Right renal cortex interstitium (tissue), 3 donors: ENCODE measurements around the gene ULK4. TPM values are rescaled to one million over a fixed set of nuclear protein-coding genes. Genes with fewer than 3 reads are reported as not detected.
"Not testable (repeated sequence)": the region's sequence is repeated elsewhere in the genome, so short reads cannot be mapped to it uniquely, and the experiment has no call there.

Experiments
- DNase-seq, 3 donors: peaks; one replicate each; pipeline ENCODE4 v3.0.0-alpha.2; 2013; ENCODE audit warnings: low read depth in 3 of 3, low spot score in 2 of 3
- polyA plus RNA-seq, 3 donors: library from polyadenylated mRNA; unstranded; fragments of 120-200 nt; gene quantifications; one replicate each; pipeline ENCODE4 v1.2.1, GENCODE V29; 2013; ENCODE audit not compliant: insufficient read length in 3 of 3

The ULK4 gene
- polyA plus RNA-seq, 3 donors: 4.7 to 5.3 (median 4.8) TPM

DNA sequence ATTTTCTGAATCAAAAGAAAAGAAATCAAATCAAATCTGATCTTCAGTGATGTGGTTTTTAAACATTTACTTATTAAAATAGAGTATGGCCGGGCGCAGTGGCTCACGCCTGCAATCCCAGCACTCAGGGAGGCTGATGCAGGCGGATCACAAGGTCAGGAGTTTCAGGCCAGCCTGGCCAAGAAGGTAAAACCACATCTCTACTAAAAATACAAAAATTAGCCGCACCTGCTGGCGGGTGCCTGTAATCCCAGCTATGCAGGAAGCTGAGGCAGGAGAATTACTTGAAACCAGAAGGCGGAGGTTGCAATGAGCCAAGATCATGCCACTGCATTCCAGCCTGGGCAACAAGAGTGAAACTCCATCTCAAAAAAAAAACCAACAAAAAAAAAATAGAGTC lies 169.1 kb downstream of the ULK4 start:
- DNase-seq: no peak

DNA sequence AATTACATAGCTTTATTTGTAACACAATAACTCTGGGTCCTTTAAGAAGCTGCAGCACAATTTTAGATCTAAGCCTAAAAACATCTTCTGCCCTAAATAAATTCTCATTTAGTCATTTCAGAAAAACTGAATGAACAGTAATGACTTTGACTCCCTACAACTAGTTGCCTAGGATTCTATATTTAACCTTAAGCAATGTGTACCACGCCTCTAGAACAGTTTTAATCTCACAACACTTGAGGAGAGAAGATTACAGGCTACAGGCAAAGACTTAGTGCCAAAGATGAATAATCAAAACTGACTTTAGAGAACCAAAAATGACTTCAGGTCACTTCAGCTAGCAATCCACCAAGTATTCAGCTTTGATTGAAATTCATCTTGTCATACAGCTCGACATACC lies 192.8 kb downstream of the ULK4 start:
- no peak for DNase-seq

DNA sequence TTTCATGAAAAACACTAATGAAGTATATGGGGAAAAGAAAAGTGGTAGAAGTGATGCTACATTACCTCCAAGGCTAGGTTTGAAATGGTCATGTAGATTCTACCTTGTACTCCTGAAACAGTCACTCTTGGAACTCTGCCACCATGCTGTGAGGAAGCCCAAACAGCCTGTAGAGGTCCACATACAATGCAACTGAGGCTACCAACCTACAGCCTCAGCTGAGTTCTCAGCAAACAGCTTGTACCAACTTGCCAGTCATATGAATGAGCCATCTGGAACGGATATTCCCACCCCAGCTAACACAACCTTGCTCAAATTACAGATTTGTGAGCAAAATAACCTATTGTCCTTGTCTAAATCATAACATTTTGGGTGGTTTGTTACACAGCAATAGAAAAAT lies 193.5 kb downstream of the ULK4 start:
- DNase-seq: no peak

DNA sequence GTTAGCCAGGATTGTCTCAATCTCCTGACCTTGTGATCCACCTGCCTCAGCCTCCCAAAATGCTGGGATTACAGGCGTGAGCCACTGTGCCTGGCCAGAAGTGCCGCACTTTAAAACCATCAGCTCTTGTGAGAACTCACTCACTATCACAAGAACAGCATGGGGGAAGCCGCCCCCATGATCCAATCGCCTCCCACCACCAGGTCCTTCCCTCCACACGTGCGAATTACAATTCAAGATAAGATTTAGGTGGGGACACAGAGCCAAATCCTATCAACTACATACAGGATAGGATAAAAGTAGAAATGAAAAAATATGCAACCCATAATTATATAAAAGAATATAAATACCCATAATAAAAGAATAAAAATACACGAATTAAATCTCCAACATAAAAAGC lies 199.0 kb downstream of the ULK4 start:
- not testable (repeated sequence) for DNase-seq

DNA sequence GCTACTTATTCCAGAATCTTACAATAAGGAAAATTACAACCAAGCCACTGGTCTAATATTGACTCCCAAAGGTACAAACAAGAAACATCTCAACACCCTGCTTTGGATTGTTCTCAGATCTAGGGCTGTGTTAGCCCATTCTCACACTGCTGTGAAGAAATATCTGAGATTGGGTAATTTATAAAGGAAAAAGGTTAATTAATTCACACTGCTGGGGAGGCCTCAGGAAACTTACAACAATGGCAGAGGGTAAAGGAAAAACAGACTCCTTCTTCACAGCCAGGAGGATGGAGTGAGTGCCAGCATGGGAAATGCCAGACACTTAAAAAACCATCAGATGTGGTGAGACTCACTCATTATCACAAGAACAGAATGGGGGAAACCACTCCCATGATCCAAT lies 208.3 kb downstream of the ULK4 start:
- no peak for DNase-seq

DNA sequence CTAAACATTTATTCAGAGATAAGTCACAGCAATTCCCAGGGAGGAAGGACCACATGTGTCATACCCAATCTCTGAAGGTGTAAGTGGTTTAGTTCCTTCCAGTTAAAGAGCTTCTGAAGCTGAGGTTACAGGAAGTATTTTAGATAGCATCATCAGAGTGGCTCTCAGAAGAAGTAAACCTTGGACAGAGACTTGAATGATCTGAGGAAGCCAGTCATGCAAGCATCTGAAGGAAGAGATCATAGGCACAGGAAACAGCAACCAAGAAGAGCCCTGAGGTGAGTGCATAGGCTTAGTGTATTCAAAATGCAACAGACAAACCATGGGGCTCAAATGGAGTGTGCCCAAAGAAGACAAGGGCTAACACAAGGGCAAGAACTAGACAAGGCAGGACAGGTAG lies 210.3 kb downstream of the ULK4 start:
- DNase-seq: no peak

DNA sequence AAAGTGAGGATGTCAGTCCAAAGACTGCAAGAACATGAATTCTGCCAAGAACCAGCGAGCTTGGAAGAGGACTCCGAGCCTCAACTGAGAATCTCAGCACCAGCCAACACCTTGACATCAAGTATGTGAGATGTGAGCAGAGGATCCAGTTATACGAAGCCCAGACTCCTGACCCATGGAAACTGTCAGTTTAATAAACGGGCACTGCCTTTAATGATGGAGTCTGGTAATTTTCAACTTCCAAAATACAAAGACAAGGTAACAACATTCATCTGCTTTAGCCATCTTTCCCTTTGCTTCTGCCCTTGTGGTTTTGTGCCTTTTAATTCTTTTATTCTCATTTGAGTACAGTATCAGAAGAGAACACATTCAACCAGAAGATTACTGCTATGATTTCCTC lies 211.9 kb downstream of the ULK4 start:
- DNase-seq: no peak

DNA sequence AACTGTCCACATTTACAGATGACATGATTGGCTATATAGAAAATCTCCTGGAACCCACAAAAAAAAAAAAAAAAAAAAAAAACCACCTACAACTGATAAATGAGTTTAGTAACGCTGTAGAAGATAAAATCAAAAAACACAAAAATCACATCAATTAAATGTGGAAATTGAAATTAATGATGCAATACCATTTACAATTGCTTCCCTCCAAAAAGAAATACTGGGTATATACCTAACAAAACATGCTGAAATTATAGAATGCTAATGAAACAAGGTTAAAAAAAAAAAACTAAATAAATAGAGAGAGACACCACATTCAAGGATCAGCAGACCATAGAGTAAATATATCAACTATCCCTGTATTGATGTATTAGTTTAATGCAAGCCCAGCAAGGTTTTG lies 215.7 kb downstream of the ULK4 start:
- no peak for DNase-seq

DNA sequence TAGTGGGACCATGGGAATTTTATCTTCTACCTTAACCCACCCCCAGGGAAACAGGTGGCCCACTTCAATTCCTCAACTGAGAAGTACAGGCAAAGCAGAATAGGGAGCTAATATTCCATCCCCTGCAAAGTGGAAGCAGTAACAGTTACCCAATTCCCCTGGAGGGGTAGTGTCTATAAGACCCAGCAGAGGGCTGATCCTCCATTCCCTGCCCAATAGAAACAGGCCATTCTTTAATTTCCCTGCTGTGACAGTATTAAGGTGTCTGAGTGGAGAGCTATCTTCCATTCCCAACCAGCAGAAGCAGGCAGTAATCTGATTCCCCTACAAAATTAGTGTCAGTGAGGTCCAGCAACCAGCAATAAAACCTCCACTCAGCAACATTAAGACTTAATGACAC lies 219.8 kb downstream of the ULK4 start:
- DNase-seq: no peak

DNA sequence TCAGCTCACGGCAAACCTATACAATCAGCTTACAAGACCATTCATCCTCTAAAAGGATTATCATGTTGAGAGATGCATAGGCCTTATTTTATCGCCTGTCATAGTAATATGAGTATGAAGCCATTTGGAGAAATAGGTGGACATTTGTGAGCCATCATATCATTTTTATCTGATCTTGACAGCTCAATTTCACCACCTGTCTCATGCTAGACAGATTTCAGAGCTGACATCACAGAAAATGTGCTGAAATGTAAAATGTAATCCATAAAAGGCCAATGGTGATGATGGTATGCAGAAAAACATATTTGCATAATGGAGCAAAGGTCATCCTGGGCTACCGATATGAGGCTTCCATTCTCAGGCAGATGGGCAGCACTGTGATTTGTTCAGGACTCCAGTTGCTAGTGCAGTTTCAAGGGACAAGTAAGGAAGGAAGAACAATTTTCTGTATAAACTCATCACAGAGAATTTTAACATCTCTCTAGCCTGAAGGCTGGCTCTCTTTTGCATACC lies 221.5 kb downstream of the ULK4 start:
- DNase-seq: no peak

DNA sequence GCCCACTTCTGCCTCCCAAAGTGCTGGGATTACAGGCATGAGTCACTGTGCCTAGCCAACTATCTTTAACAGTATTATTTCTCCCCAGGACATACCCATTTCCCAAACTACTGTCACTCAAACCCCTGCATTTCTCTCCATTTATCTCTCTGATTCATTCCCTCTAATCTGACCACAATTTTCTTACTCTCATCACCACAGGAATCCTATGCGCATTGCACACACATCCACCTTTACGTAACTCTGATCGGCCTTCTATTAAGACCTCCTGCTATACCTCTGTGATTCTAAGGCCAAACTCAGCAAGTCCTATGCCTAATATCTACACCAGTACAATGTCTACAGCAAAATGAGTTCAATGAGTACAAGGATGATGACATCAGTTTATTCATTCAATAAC lies 235.0 kb downstream of the ULK4 start:
- no peak for DNase-seq

DNA sequence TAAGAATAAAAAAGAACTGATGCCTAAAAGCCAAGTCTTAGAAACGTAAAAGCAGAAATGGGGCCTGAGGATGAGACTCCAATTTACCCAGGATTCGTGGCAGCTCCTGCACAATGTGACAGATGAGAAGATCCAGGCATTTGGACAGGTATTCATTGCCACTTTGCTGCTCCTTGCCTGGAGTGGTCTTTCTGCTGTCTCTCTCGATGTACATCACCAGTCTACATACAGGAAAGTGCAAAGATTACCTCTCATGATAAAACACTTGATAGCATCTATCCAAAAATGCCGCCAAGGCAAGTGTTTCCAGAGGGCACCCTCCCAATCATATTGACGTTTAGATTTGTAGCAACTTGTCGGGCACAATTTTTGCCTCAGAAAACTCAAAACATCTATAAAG lies 244.3 kb downstream of the ULK4 start:
- DNase-seq: no peak

DNA sequence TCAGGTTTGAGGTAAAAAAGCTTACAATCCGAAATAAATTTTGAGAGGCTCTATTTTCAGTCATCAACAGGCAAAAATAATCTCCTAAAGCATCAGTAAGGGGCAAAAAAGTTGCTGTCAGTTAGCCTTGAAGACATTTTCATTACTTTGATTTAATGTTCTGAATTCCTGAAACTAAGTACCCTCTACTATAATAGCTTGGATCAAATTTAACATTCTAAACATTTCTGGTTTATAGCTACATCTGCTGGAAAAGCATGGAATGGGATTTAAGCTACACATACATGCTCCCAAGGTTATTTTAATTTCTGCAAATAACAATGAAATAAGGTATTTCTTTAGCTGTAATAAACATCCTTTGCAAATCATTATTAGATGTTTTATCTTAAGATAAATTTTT lies 245.4 kb downstream of the ULK4 start:
- DNase-seq: peak in 2 of 3 donors; percentile 25 to 31

DNA sequence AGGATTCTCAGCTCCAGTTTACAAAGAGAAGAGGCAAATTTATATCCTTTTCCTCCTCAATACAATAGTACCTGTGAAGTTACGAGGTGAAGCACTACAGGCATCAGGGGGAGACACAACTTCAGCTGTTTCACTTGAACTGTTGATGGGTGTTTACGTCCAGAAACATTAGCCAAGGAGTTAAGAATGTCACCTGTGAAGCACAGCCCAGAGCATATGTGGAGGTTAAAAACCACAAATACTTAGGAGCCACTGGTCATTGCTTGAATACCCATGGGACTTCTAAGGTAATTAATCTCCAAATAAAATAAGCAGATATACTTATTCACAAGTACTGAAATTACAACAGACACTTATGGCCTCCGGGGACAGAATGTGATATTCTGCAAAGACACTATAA lies 246.5 kb downstream of the ULK4 start:
- no peak for DNase-seq

DNA sequence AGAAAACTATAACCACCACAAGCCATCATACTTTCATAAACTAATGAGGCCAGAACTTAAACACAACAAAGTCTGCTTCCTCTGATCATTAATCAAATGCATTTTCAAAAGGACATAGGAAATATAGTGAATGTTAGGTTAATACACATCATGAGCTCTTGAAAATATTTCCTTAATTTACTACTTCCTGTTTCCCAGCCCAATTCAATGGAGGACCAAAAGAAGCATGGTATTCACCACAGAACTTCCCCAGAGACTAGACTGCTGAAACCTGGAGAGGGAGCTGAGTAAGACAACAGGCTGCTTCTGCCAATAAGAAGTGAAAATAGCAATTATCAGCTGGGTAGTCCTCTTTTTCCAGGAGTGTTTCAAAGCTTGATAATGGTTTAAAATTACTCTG lies 250.3 kb downstream of the ULK4 start:
- DNase-seq: no peak

DNA sequence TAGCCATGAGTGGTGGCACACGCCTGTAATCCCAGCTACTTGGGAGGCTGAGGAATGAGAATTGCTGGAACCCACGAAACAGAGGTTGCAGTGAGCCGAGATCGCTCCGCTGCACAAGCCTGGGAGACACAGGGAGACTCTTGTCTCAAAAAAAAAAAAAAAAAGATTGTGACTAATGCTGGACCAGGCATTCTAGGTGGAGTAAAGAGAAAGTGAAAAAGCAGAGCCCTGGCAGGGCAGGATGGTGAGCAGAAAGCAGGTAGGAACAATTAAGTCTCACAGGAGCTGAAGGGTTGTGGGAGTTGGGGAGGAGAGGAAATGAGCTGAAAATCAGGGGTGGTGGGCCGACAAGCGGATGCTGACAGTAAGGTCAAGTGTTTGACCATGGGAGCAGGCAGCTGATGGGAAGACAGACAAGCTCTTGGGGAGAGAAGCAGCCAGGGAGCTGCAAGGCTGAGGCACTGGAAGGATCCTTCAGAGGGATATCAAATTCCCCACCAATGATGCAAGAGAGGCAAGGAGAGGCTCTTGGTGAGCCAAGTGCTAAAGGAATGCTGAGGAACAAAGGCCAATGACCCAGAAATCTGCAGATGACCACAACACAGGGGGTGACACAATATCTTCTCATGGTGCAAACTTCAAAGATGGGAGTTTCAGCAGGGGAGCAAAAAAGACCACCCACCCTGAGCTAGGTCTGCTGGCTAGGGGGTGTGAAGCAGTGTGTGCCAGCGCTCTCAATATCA lies 251.1 kb downstream of the ULK4 start:
- DNase-seq: no peak

DNA sequence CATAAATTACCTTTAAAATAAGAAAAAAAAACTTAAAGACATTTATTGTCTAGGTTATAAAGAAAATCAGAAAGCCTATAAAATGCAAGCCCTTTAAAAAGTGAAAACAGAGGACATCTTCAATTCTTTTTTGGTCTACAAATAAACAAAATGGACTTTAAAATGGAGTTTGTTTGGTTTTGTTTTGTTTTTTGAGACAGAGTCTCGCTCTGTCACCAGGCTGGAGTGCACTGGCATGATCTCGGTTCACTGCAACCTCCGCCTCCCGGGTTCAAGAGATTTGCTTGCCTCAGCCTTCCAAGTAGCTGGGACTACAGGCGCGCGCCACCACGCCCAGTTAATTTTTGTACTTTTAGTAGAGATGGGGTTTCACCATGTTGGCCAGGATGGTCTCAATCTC lies 252.7 kb downstream of the ULK4 start:
- DNase-seq: not testable (repeated sequence)

DNA sequence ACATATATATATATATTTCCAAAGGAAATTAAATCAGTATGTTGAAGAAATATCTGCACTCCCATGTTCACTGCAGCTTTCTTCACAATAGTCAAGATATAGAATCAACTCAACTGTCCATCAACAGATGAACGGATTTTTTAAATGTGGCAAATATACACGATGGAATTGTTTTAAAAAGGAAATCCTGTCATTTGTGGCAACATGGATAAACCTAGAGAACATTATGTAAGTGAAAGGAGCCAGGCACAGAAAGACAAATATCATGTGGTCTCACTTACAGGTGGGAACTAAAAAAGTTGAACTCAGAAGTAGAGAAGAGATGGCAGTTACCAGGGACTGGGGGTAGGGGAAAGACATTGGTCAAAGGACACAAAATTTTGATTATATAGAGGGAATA lies 253.7 kb downstream of the ULK4 start:
- DNase-seq: no peak

DNA sequence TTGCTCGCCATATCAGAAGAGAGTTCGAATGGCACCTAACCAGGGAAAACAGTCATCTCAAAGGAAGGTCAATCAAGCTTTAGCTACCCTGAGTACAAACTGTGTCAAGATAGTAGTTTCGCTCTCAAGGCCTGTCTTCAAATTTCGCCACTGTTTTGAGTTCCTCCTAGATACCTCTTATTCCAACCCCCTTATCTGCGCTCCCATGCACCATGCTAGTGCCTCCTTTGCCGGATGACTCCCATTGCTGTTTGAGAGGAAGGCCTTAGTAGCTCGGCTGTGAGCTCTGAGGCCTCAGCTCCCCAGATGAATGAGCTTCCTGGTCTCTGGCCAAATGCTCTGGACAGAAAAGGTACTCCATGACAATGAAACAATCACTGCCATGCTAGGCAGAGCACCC lies 256.0 kb downstream of the ULK4 start:
- DNase-seq: no peak

DNA sequence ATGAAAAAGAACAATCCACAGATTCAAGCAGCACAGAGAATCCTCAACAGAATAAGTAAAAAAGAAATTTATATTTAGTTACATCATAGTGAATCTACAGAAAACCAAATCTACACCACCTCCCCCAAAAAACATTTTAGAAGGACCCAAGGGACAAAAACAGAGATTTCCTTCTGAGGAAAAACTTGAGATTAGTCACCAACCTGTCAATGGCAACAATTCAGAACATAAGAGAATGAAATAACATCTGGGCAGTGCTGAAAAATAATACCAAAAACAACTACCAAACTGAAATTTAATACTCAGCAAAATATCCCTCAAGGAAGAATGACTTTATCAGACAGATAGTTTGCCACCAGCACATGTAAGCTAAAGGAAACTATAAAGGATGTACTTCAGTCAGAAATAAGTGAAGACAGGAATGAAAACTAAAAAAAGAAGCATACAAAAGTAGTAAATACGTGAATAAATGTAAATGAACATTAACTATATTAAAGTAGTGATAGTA lies 260.7 kb downstream of the ULK4 start:
- no peak for DNase-seq

DNA sequence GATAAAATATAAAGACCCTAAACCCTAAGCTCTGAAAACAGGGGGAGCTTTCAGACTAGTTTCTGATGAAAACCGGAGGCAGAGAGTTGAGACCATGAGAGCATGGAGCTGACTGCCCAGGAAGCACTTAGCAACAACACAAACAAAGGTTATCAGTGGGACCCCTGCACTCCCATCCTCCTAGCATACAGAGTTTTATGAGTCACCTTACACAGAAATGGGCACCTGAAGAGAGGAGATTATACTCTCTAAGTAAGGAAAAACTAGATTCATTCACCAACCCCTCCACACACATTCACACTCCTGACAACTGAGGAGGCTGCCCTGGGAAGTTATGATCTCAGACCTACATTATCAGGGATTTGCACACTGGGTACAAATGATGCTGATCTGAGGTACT lies 261.7 kb downstream of the ULK4 start:
- DNase-seq: no peak

DNA sequence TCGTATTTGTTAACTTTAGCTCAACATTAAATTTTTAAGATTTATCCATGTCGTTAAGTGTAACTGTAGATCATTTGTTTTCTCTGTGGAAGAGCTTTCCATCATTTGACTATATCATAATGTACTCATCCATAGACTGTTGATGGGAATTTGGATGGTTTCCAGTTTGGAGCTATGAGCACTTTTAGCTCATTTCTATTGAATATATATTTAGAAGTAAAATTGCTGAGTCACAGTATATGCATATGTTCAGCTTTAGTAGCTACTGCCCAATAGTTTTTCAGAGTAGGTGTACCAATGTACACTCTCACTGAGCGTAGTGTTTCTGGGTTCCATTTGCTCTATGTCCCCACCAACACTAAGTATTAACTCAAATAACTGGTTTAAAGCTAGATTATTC lies 263.0 kb downstream of the ULK4 start:
- DNase-seq: no peak

DNA sequence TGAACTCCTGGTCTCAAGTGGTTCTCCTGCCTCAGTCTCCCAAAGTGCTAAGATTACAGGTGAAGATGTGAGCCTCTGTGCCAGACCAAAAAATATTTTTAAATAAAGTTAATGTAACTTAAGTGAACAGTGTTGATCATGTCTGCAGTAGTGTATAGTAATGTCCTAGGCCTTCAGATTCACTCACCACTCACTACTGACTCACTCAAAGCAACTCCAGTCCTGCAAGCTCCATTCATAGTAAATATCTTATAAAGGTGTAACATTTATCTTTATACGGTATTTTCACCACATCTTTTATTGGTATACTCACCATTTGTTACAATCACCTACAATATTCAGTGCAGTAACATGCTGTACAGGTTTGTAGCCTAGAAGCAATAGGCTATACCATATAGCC lies 264.2 kb downstream of the ULK4 start:
- no peak for DNase-seq
